GM19025 (cell line): Measurements from ENCODE around the gene CAMSAP3.

Source experiments
- ATAC-seq: cut with Tn5 transposase; IDR thresholded peaks from one replicate; pipeline ENCODE4 v1.9.1; 2021; ENCODE audit warnings: mild to moderate bottlenecking, low read depth, moderate library complexity; ENCODE audit not compliant: unreplicated experiment

The CAMSAP3 gene

GRCh38 chr19:7612282-7613274 lies 16.9 kb downstream of the CAMSAP3 start:
- ATAC-seq: no peak

GRCh38 chr19:7614859-7615741 lies 19.4 kb downstream of the CAMSAP3 start:
- ATAC-seq: no peak

DNA sequence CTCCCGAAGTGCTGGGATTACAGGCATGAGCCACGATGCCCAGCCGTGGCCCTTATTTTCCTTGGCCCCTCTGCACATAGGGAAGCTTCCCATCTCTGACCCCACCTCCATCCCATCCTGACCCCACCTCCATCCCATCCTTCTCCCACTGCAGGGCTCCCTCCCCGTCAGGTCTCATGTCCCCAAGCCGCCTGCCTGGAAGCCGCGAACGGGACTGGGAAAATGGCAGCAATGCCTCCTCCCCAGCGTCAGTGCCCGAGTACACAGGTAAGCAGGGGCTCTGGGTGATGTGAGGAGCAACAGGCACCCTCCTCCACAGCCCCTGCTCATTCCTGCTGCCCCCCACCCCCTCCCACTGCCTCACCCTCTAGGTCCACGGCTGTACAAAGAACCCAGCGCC lies 21.5 kb downstream of the CAMSAP3 start:
- no peak for ATAC-seq

GRCh38 chr19:7617735-7618134 lies 22.1 kb downstream of the CAMSAP3 start:
- no peak for ATAC-seq

GRCh38 chr19:7618348-7618747 lies 22.7 kb downstream of the CAMSAP3 start:
- no peak for ATAC-seq

- no peak for ATAC-seq
Observed at GRCh38 chr19:7618771-7619510, 23.3 kb downstream of the CAMSAP3 start.

- no peak for ATAC-seq
Observed at GRCh38 chr19:7619671-7620441, 24.2 kb downstream of the CAMSAP3 start.

DNA sequence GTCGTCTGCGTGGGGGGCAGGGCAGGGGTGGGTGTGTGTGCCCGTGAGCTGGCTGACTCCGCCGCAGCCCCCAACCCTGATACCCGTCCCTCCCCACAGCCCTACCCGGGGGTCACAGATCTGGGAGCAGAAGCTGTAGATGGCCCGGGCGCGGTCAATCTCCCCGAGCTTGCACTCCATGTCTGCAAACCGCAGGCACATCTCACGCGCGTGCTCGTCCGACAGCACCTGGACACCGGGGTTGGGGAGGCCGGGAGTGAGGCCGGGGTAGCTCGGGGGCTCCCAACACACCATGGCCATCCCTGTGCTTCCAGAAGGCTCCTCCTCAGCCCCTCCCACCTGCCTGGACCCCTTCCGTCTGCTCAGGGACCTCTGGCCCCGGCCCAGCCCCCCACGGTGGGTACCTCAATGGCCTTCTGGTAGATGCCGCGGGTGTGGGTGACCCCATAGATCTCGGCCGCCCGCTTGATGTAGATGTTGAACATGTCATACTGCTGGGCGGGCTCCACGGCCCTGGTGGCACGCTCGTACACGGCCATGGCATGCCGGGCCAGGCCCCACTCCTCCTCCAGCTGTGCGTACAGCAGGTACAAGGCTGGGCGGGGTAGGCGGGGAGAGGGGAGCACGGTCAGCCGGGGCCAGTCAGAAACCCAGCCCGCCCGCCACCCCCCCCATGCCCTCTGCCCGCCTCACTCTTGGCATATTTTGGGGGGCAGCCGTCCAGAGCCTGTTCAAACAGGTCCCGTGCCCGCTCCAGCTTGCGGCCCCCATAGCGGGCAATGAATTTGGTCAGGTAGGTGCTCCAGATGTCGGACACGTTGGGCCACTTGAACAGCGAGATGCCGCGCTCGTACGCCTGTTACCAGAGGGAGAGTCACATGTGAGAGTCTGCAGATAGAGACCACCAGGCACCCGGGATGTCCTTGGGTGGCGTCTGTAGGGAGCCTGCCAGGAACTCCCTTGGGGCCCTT lies 25.1 kb downstream of the CAMSAP3 start:
- no peak for ATAC-seq

GRCh38 chr19:7622933-7623685 lies 27.4 kb downstream of the CAMSAP3 start:
- no peak for ATAC-seq

DNA sequence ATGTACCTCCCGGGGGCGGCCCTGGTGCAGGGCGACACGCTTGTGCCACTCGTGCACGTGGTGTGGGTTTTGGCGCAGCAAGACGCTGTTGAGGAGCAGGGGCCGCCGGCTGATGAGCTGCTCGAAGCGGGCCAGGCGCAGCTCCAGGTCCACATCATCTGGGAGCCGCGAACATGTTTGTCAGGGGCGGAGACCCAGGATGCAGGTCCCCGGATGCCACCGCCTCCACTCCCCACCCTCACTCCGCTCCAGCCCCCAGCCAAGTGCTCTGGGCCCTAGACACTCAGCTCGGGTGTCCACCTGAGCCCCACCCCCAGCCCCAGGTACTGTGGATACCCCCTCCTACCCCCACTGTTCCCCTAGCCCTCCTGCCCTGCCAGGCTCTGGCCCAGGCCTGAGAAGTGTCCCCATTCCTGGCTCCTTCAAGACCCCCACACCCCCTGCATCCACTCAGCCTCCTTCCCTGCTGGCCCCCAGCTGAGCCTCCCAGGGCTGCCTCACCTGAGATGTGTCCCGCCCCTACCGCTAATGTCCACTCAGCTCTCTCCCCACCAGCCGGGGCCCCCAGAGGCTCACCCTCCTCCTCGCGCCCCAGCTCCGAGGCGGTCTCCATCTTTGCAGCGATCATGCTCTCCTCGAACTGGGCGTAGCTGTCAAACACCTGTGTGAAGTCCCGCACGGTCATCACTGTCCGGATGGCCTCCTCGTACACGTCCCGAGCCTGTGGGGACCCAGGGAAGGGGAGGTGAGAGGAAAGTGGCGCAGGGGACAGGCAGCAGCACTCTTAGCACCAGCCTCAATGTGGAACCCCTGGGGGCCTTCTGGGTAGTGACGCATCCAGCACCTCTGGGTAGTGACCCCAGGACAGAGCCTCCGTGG lies 28.3 kb downstream of the CAMSAP3 start:
- no peak for ATAC-seq

GRCh38 chr19:7624810-7625209 lies 29.1 kb downstream of the CAMSAP3 start:
- no peak for ATAC-seq

- no peak for ATAC-seq
Observed at GRCh38 chr19:7625763-7626372, 30.2 kb downstream of the CAMSAP3 start.

DNA sequence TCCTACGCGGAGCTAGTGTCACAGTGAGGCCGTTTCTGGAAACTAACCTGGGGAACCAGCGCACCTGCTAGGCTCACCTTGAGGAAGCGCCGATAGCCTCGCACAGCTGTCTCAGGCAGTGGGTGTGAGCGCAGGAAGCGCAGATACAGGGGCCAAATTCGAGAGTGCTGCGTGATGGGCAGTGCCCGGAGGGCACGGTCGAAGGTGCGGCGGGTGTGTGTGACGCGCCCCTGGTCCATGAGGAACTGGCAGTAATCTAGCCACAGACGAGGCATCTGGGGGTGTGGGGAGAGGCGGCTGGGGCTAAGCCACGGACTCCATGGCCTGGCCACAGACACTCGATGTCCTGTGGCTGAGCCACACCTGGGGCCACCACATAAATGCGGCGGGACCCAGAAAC lies 31.5 kb downstream of the CAMSAP3 start:
- no peak for ATAC-seq

DNA sequence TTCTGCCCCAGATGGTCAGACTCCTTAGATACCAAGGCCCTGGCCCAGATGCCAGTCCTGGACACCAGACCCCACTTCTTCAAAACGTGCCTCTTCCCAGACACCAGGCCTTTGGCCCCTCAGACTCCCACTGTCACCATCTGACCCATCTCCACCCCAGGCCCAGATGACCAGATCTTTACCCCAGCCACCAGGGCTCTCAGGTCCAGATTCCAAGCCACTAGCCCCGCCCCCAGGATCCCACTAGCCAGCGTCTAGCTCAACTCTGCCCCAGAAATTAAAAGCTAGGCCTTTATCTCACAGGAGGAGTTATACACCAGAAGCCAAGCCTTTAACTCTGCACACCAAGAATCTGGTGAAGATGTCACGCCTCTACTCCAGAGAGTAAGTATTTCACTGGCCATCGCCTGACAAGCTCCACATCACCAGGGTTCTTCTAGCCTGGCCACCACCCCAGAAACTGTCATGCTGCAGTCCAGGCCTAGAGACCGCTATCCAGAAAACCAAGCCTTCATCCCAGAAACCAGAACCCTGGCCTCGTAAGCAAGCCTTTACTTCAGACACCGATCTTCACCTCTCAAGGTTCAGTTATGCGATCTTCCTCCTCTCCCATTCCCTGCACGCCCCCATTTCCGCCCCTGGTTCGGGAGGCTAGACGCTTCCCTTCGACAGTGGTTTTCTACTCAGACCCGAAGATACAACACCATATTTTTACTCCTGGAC lies 33.1 kb downstream of the CAMSAP3 start:
- ATAC-seq: no peak

DNA sequence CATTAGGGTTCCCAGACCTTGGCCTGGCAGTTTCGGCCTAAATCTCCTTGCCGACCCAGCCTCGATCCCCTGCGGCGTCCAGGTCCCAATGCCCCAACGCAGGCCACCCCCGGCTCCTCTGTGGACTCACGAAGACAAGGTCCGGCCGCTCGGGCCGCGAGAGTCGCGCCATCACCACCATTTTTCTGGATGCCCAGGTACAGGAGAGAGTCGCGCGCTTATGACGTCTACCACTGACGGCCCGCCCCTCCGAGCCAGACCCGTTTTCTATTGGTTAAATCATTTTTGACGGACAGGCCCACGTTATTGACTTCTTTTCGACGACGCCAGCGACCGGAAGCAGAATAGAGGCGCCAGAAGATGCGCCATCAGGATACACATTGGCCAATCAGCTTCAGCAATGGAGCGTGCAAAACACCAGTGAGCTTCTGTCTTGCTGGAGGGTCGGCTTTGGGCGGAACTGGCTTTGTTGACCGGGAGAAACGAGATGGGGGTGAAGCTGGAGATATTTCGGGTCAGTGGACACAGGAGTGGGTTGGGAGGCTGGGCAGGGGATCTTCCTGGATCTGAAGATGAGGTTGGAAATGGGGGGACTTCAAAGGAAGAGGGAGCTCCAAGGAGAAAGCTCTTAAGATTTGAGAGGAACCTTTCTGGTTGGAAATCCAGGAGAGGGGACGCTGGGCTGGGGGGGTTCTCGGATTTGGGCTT lies 33.8 kb downstream of the CAMSAP3 start, which contains the start of the genes PET100 and XAB2:
Gene PET100, plus strand, starts transcription at position 447 of the 708 bp plus-strand sequence. Its CDS starts 41 bp downstream, at position 488.
Gene XAB2, minus strand, starts transcription at position 199 of the 708 bp plus-strand sequence. Its CDS starts 18 bp downstream, at position 181.
- peak; percentile 97 for ATAC-seq
